ENCODE measurements around the gene DUOX1.
"Not testable (repeated sequence)": the region's sequence is repeated elsewhere in the genome, so short reads cannot be mapped to it uniquely, and the experiment has no call there.

The DUOX1 gene

GRCh38 chr15:45129651-45130129 lies at the start of gene DUOX1, which contains the start of gene DUOXA1:
TSS of gene DUOX1 (plus strand) at chr15:45129994. CDS start at chr15:45131967, 1,973 bp downstream.
TSS of gene DUOXA1 (minus strand) at chr15:45129879. CDS start at chr15:45123014, 6,865 bp downstream.
- DNase-seq, result no peak

GRCh38 chr15:45080593-45080992 lies 49.2 kb upstream of the DUOX1 start:
- DNase-seq, result not testable (repeated sequence)

GRCh38 chr15:45082412-45082811 lies 47.4 kb upstream of the DUOX1 start:
- DNase-seq, result not testable (repeated sequence)

- no peak for DNase-seq
Observed at GRCh38 chr15:45083223-45083622, 46.6 kb upstream of the DUOX1 start.

- DNase-seq, result no peak
Observed at GRCh38 chr15:45084163-45084562, 45.6 kb upstream of the DUOX1 start.

GRCh38 chr15:45087513-45087912 lies 42.3 kb upstream of the DUOX1 start:
- DNase-seq, result no peak

GRCh38 chr15:45088801-45089711 lies 40.7 kb upstream of the DUOX1 start:
- DNase-seq, result no peak

GRCh38 chr15:45089712-45090373 lies 40.0 kb upstream of the DUOX1 start:
- no peak for DNase-seq

GRCh38 chr15:45091161-45091560 lies 38.6 kb upstream of the DUOX1 start:
- no peak for DNase-seq

- DNase-seq, result no peak
Observed at GRCh38 chr15:45091576-45091975, 38.2 kb upstream of the DUOX1 start.

- DNase-seq, result no peak
Observed at GRCh38 chr15:45093013-45093412, 36.8 kb upstream of the DUOX1 start.

GRCh38 chr15:45093622-45094357 lies 36.0 kb upstream of the DUOX1 start:
- DNase-seq, result no peak

- DNase-seq, result no peak
Observed at GRCh38 chr15:45094358-45094730, 35.5 kb upstream of the DUOX1 start.

- DNase-seq, result no peak
Observed at GRCh38 chr15:45095661-45096060, 34.1 kb upstream of the DUOX1 start.

- DNase-seq, result no peak
Observed at GRCh38 chr15:45097466-45097865, 32.3 kb upstream of the DUOX1 start.

- no peak for DNase-seq
Observed at GRCh38 chr15:45099549-45100165, 30.1 kb upstream of the DUOX1 start.

- DNase-seq, result no peak
Observed at GRCh38 chr15:45100884-45101625, 28.7 kb upstream of the DUOX1 start.

- no peak for DNase-seq
Observed at GRCh38 chr15:45101749-45102148, 28.0 kb upstream of the DUOX1 start.

- DNase-seq, result no peak
Observed at GRCh38 chr15:45102226-45102625, 27.6 kb upstream of the DUOX1 start.

- not testable (repeated sequence) for DNase-seq
Observed at GRCh38 chr15:45104170-45104569, 25.6 kb upstream of the DUOX1 start.

- no peak for DNase-seq
Observed at GRCh38 chr15:45105586-45105985, 24.2 kb upstream of the DUOX1 start.

All from activated CD4-positive, CD25-positive, alpha-beta regulatory T cell treated with anti-CD3 and anti-CD28 coated beads, Interleukin-2, amount 50 U/mL, for 72 hours (primary cell).